Astrocyte (in vitro differentiated cells and primary cell): ENCODE results near the gene TMEM271. TPM values are rescaled to one million over a fixed set of nuclear protein-coding genes. Genes with fewer than 3 reads are reported as not detected.

Experiments
- DNase-seq: peaks from one replicate; pipeline ENCODE4 v3.0.0-alpha.2; 2010; ENCODE audit warnings: low read depth
- FAIRE-seq: peaks from 2 replicates; lab custom pipeline; 2011; peaks lifted over from hg19 to GRCh38; lab: Jason Lieb, UNC
- H2AFZ ChIP-seq: 2 replicates; pipeline ENCODE4 v1.6.0; 2012; ENCODE audit warnings: low read depth, low read length, inconsistent platforms
- H3K27ac ChIP-seq: 2 replicates; pipeline ENCODE4 v1.5.1; 2011; ENCODE audit warnings: low read depth, low read length, inconsistent platforms
- H3K27me3 ChIP-seq: 2 replicates; pipeline ENCODE4 v1.6.0; 2011; ENCODE audit warnings: low read length, inconsistent platforms; ENCODE audit not compliant: insufficient read depth
- H3K36me3 ChIP-seq: 2 replicates; pipeline ENCODE4 v1.5.1; 2011; ENCODE audit warnings: low read length, inconsistent platforms; ENCODE audit not compliant: insufficient read depth
- H3K4me1 ChIP-seq: 2 replicates; pipeline ENCODE4 v1.5.1; 2011; ENCODE audit warnings: low read length, inconsistent platforms; ENCODE audit not compliant: insufficient read depth
- H3K4me2 ChIP-seq: 2 replicates; pipeline ENCODE4 v1.6.0; 2012; ENCODE audit warnings: low read length, inconsistent platforms
- H3K4me3 ChIP-seq: 2 replicates; pipeline ENCODE4 v1.5.1; 2011; ENCODE audit warnings: low read depth, mild to moderate bottlenecking, low read length, inconsistent platforms; ENCODE audit not compliant: insufficient read depth
- H3K79me2 ChIP-seq: 2 replicates; pipeline ENCODE4 v1.6.0; 2012; ENCODE audit warnings: mild to moderate bottlenecking, low read length, inconsistent platforms; ENCODE audit not compliant: insufficient read depth
- H3K9ac ChIP-seq: 2 replicates; pipeline ENCODE4 v1.6.0; 2012; ENCODE audit warnings: mild to moderate bottlenecking, low read length, inconsistent platforms
- H3K9me3 ChIP-seq: 2 replicates; pipeline ENCODE4 v1.5.1; 2012; ENCODE audit warnings: low read depth, mild to moderate bottlenecking, low read length, inconsistent platforms; ENCODE audit not compliant: insufficient read depth
- H4K20me1 ChIP-seq: 2 replicates; pipeline ENCODE4 v1.6.0; 2012; ENCODE audit warnings: low read length, inconsistent platforms; ENCODE audit not compliant: insufficient read depth
- H3K27ac Mint-ChIP-seq: one replicate; pipeline ENCODE4 v1.8.0; 2021; ENCODE audit warnings: mild to moderate bottlenecking, mixed read lengths; ENCODE audit not compliant: unreplicated experiment
- H3K27me3 Mint-ChIP-seq: one replicate; pipeline ENCODE4 v1.8.0; 2021; ENCODE audit warnings: low read depth, mixed read lengths; ENCODE audit not compliant: unreplicated experiment
- H3K36me3 Mint-ChIP-seq: one replicate; pipeline ENCODE4 v1.8.0; 2021; ENCODE audit warnings: low read depth, mixed read lengths; ENCODE audit not compliant: unreplicated experiment
- H3K4me1 Mint-ChIP-seq: one replicate; pipeline ENCODE4 v1.8.0; 2021; ENCODE audit warnings: low read depth, mixed read lengths; ENCODE audit not compliant: unreplicated experiment
- H3K4me3 Mint-ChIP-seq: one replicate; pipeline ENCODE4 v1.8.0; 2021; ENCODE audit warnings: mild to moderate bottlenecking, moderate library complexity, mixed read lengths; ENCODE audit not compliant: unreplicated experiment
- H3K9me3 Mint-ChIP-seq: one replicate; pipeline ENCODE4 v1.8.0; 2021; ENCODE audit warnings: mild to moderate bottlenecking, mixed read lengths; ENCODE audit not compliant: unreplicated experiment
- CTCF ChIP-seq: IDR thresholded peaks from 2 replicates; pipeline ENCODE4 v1.5.1; 2011; ENCODE audit warnings: low read depth, mild to moderate bottlenecking, inconsistent platforms, low read length, moderate library complexity; ENCODE audit not compliant: insufficient read depth
- EZH2 ChIP-seq: IDR thresholded peaks from 2 replicates; pipeline ENCODE4 v1.6.1; 2012; ENCODE audit warnings: mild to moderate bottlenecking, low read length, inconsistent platforms; ENCODE audit not compliant: insufficient read depth
- total RNA-seq: library from RNA; stranded (reverse); gene quantifications from 2 replicates; pipeline ENCODE4 v1.2.1, GENCODE V29; 2021

TMEM271 gene
- total RNA-seq, 1 donor from 2014 or later = 4.4 TPM

GRCh38 chr4:561426-561825, 14.7 kb downstream of the TMEM271 start:
- Histone ChIP-seq H3K79me2 (no peaks in the 10 kb centered on the region), H2AFZ (no peak overlapping the region), H3K9me3 (no peaks in the 10 kb centered on the region), H3K36me3 (no peaks in the 10 kb centered on the region), H3K4me2 (no peak overlapping the region), H3K27me3 (no peaks in the 10 kb centered on the region), H3K4me1 (no peaks in the 10 kb centered on the region), H3K27ac (no peak overlapping the region), H3K4me3 (no peak overlapping the region), H3K9ac (no peak overlapping the region), H4K20me1 (no peaks in the 10 kb centered on the region)
- H3K4me1 Mint-ChIP-seq = no peaks in the 10 kb centered on the region
- H3K36me3 Mint-ChIP-seq = no peaks in the 10 kb centered on the region
- no peak overlapping the region for H3K4me3 Mint-ChIP-seq
- no peak overlapping the region for H3K27ac Mint-ChIP-seq
- FAIRE-seq = no peak
- H3K27me3 Mint-ChIP-seq = peaks cover 46% of the 10 kb centered on the region
- TF ChIP-seq CTCF (no peak), EZH2 (no peak)
- H3K9me3 Mint-ChIP-seq = peaks cover 16% of the 10 kb centered on the region
- no peak for DNase-seq

- Histone ChIP-seq H2AFZ (no peak overlapping the region), H3K27ac (no peak overlapping the region), H3K9me3 (no peaks in the 10 kb centered on the region), H3K4me3 (no peak overlapping the region), H3K9ac (no peak overlapping the region), H3K36me3 (no peaks in the 10 kb centered on the region), H4K20me1 (no peaks in the 10 kb centered on the region), H3K27me3 (no peaks in the 10 kb centered on the region), H3K79me2 (no peaks in the 10 kb centered on the region), H3K4me1 (no peaks in the 10 kb centered on the region), H3K4me2 (no peak overlapping the region)
- FAIRE-seq (no peak), DNase-seq (no peak)
- Mint-ChIP-seq H3K9me3 (peaks cover 12% of the 10 kb centered on the region), H3K4me3 (no peak overlapping the region), H3K27ac (no peak overlapping the region), H3K4me1 (no peaks in the 10 kb centered on the region), H3K36me3 (no peaks in the 10 kb centered on the region), H3K27me3 (peaks cover 44% of the 10 kb centered on the region)
- TF ChIP-seq EZH2 (no peak), CTCF (no peak)
These were observed 15.3 kb downstream of the TMEM271 start for GRCh38 chr4:560731-561291.

GRCh38 chr4:560061-560460, 16.0 kb downstream of the TMEM271 start:
- TF ChIP-seq EZH2 (no peak), CTCF (no peak)
- H3K4me3 Mint-ChIP-seq = no peak overlapping the region
- FAIRE-seq (no peak), DNase-seq (no peak)
- no peak overlapping the region for H3K4me2 ChIP-seq
- peaks cover 6% of the 10 kb centered on the region for H3K9me3 ChIP-seq
- no peaks in the 10 kb centered on the region for H3K79me2 ChIP-seq
- peaks cover 40% of the 10 kb centered on the region for H3K27me3 Mint-ChIP-seq
- H3K4me1 ChIP-seq = no peaks in the 10 kb centered on the region
- no peaks in the 10 kb centered on the region for H3K36me3 ChIP-seq
- H3K36me3 Mint-ChIP-seq = no peaks in the 10 kb centered on the region
- no peak overlapping the region for H2AFZ ChIP-seq
- peaks cover 7% of the 10 kb centered on the region for H3K9me3 Mint-ChIP-seq
- H3K27me3 ChIP-seq = no peaks in the 10 kb centered on the region
- H3K9ac ChIP-seq = no peak overlapping the region
- no peak overlapping the region for H3K27ac Mint-ChIP-seq
- H3K4me1 Mint-ChIP-seq = no peaks in the 10 kb centered on the region
- H3K4me3 ChIP-seq = no peak overlapping the region
- no peaks in the 10 kb centered on the region for H4K20me1 ChIP-seq
- no peak overlapping the region for H3K27ac ChIP-seq
